HEK293T (cell line): ENCODE data around the gene PPFIBP2.

Source experiments
- ARNT ChIP-seq: fragments of 450-650 bp; IDR thresholded peaks from 2 replicates; pipeline ENCODE4 v1.6.1; 2017; ENCODE audit warnings: mild to moderate bottlenecking
- BHLHE40 ChIP-seq: fragments of 450-650 bp; IDR thresholded peaks from 2 replicates; pipeline ENCODE4 v1.6.1; 2016; ENCODE audit warnings: mild to moderate bottlenecking, moderate library complexity, borderline replicate concordance
- CTBP1 ChIP-seq: fragments of 450-650 bp; IDR thresholded peaks from 2 replicates; pipeline ENCODE4 v1.6.1; 2016; ENCODE audit warnings: borderline replicate concordance
- ELF4 ChIP-seq: fragments of 450-650 bp; IDR thresholded peaks from 2 replicates; pipeline ENCODE4 v1.6.1; 2017; ENCODE audit warnings: antibody characterized with exemption
- FOXA1 ChIP-seq: fragments of 450-650 bp; IDR thresholded peaks from 2 replicates; pipeline ENCODE4 v1.6.1; 2016; ENCODE audit warnings: mild to moderate bottlenecking
- FOXK2 ChIP-seq: fragments of 450-650 bp; IDR thresholded peaks from 2 replicates; pipeline ENCODE4 v1.6.1; 2016; ENCODE audit warnings: mild to moderate bottlenecking
- FOXM1 ChIP-seq: fragments of 450-650 bp; IDR thresholded peaks from 2 replicates; pipeline ENCODE4 v1.6.1; 2017; ENCODE audit warnings: mild to moderate bottlenecking, borderline replicate concordance
- LEF1 ChIP-seq: fragments of 450-650 bp; IDR thresholded peaks from 2 replicates; pipeline ENCODE4 v1.6.1; 2017; ENCODE audit warnings: mild to moderate bottlenecking, borderline replicate concordance
- NFRKB ChIP-seq: fragments of 450-650 bp; IDR thresholded peaks from 2 replicates; pipeline ENCODE4 v1.6.1; 2016; ENCODE audit warnings: mild to moderate bottlenecking, moderate library complexity
- SP1 ChIP-seq: fragments of 450-650 bp; IDR thresholded peaks from 2 replicates; pipeline ENCODE4 v1.6.1; 2017
- SUZ12 ChIP-seq: fragments of 450-650 bp; IDR thresholded peaks from 2 replicates; pipeline ENCODE4 v1.6.1; 2016; ENCODE audit warnings: mild to moderate bottlenecking
- TARDBP ChIP-seq: fragments of 450-650 bp; IDR thresholded peaks from 2 replicates; pipeline ENCODE4 v1.6.1; 2016
- ZNF384 ChIP-seq: fragments of 450-650 bp; IDR thresholded peaks from 2 replicates; pipeline ENCODE4 v1.6.1; 2016

GRCh38 chr11:7570938-7571521, 57.2 kb downstream of the PPFIBP2 start:
- no peak for TF ChIP-seq SP1
- TF ChIP-seq TARDBP = no peak
- no peak for TF ChIP-seq FOXK2
- TF ChIP-seq ARNT = no peak
- no peak for TF ChIP-seq BHLHE40
- TF ChIP-seq ELF4 = no peak
- no peak for TF ChIP-seq SUZ12
- TF ChIP-seq NFRKB = no peak
- TF ChIP-seq LEF1 = no peak
- no peak for TF ChIP-seq FOXM1
- TF ChIP-seq FOXA1 = no peak
- no peak for TF ChIP-seq ZNF384
- no peak for TF ChIP-seq CTBP1
